HG02759 (cell line): ENCODE results near the gene GPHN.

Source experiments
- ATAC-seq: cut with Tn5 transposase; IDR thresholded peaks from one replicate; pipeline ENCODE4 v1.9.1; 2021; ENCODE audit warnings: mild to moderate bottlenecking, moderate library complexity; ENCODE audit not compliant: unreplicated experiment

The GPHN gene

GRCh38 chr14:67195279-67195678 is 687.3 kb downstream of the GPHN start:
- no peak for ATAC-seq

GRCh38 chr14:67199016-67199415 is 691.1 kb downstream of the GPHN start:
- no peak for ATAC-seq

GRCh38 chr14:67207810-67208209 is 699.9 kb downstream of the GPHN start:
- ATAC-seq: no peak

GRCh38 chr14:67218126-67218525 is 710.2 kb downstream of the GPHN start:
- no peak for ATAC-seq

- ATAC-seq: no peak
These were observed 713.5 kb downstream of the GPHN start for GRCh38 chr14:67221248-67221981.

- ATAC-seq: no peak
These were observed 714.0 kb downstream of the GPHN start for GRCh38 chr14:67221982-67222328.

GRCh38 chr14:67225523-67225922 is 717.6 kb downstream of the GPHN start:
- no peak for ATAC-seq

GRCh38 chr14:67228325-67228984 is 720.5 kb downstream of the GPHN start:
- ATAC-seq: no peak
